HepG2 (cell line): ENCODE results near the gene SLC6A4.

ENCODE experiments used
- BRCA1 ChIP-seq: sonication (generic); formaldehyde crosslinking; IDR thresholded peaks from 2 replicates; pipeline ENCODE4 v1.4.0; 2020; ENCODE audit warnings: missing genetic modification reagents
- NFYB ChIP-seq: sonication (generic); formaldehyde crosslinking; IDR thresholded peaks from 2 replicates; pipeline ENCODE4 v1.4.0; 2020; ENCODE audit warnings: missing genetic modification reagents
- NPAS2 ChIP-seq: sonication (generic); formaldehyde crosslinking; IDR thresholded peaks from 2 replicates; pipeline ENCODE4 v1.8.0; 2022; ENCODE audit warnings: mild to moderate bottlenecking, missing genetic modification reagents, borderline replicate concordance
- SUZ12 ChIP-seq: fragments of 150-350 bp; IDR thresholded peaks from 2 replicates; pipeline ENCODE4 v1.6.1; 2014; ENCODE audit warnings: low read depth, low read length
- TCF12 ChIP-seq, 2 experiments: fragments of 450-650 bp in 1 of 2; sonication (generic) in 1 of 2; formaldehyde crosslinking in 1 of 2; IDR thresholded peaks; 2 replicates each; pipeline versions ENCODE4 v1.6.1 to v1.8.0; 2017 to 2022; ENCODE audit warnings: antibody characterized with exemption in 1 of 2, mild to moderate bottlenecking in 1 of 2, missing genetic modification reagents in 1 of 2, moderate library complexity in 1 of 2
- ZNF331 ChIP-seq: sonication (generic); formaldehyde crosslinking; IDR thresholded peaks from 2 replicates; pipeline ENCODE4 v1.4.0; 2020; ENCODE audit warnings: missing genetic modification reagents
- TF ChIP-seq, protein P1 (sequence below): IDR thresholded peaks from 2 replicates; pipeline ENCODE4 v1.6.1; 2016; ENCODE audit warnings: missing genetic modification reagents, missing compliant biosample characterization

DNA sequence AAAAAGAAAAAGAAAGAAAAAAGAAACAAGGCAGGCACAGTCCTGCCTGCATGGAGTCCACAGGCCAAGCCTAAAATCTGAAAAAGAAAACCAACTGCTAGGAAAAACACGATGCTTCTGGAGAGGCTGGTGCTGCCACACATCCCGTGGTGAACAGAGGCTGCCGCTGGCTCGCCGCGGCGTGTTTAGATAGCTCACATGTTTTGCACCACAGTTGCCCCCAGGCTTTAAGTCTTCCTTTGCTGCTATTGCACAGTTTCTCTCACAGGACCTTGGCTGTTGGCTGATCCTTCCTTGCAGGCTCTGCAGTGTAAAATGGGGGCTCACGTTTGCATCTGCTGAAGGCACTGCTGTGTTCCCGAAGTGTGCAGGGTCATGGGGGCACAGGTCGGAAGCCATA, 8.6 kb downstream of the SLC6A4 start:
- TF ChIP-seq BRCA1 (CRISPR knock-in tag) (no peak), TCF12 (IDR thresholded peaks at IDR 0.05) (no peak), TCF12 (CRISPR knock-in tag; IDR thresholded peaks at IDR 0.05) (no peak), SUZ12 (no peak), NFYB (no peak), ZNF331 (CRISPR knock-in tag) (no peak), NPAS2 (CRISPR knock-in tag) (no peak)
- TF ChIP-seq, protein P1, sequence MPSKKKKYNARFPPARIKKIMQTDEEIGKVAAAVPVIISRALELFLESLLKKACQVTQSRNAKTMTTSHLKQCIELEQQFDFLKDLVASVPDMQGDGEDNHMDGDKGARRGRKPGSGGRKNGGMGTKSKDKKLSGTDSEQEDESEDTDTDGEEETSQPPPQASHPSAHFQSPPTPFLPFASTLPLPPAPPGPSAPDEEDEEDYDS (CRISPR knock-in tag): no peak; the same call in 1 of the 2 replicates
